Stimulated activated CD8-positive, alpha-beta memory T cell treated with anti-CD3 and anti-CD28 coated beads, Interleukin-4, amount 100 ng/mL, for 1 hour (primary cell): Measurements from ENCODE around the gene HECTD1.
"Not testable (repeated sequence)": the region's sequence is repeated elsewhere in the genome, so short reads cannot be mapped to it uniquely, and the experiment has no call there.

Source experiments
- DNase-seq, 2 donors: peaks; one replicate each; pipeline ENCODE4 v3.0.0-alpha.2; 2020; ENCODE audit warnings: low read depth in 2 of 2, low spot score in 1 of 2

Gene HECTD1

DNA sequence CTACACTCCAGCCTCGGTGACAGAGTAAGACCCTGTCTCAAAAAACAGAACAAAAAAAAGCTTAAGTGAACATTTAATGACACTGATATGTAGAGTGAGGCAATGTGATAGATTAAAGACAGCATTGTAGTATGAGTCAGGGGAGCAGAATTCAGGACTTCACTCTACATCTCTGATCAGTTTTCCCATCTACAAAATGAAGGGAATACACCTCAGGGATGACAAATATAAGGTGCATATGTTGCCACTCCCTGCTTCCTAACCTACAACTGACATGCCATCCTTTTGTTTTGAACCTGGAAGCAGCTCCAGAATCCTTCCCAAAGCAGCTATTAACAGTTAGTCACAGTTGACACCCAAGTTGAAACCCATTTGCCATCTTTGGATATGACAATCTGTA lies 150.6 kb downstream of the HECTD1 start:
- DNase-seq: no peak

DNA sequence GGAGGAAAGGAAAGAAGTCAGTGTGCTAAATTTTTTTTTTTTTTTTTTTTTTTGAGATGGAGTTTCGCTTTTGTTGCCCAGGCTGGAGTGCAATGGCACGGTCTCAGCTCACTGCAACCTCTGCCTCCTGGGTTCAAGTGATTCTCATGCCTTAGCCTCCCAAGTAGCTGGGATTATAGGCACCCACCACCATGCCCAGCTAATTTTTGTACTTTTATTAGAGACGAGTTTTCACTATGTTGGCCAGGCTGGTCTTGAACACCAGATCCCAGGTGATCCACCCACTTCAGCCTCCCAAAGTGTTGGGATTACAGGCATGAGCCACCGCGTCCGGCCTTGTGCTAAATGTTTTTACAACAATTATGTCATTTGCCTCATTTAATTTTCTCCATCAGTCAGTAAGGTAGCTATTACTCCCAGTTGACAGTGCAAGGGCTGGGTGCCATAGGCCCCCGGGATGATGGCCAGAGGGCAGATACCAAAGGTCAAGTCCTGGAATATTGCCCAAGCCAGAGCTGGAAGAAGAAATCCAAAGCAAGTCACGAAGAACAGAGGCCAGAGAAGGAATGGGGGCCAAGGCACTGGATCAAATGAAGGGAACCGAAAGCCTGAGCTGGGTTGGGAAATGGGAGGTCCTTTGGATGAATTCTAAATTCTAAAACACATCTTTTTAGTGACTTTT lies 154.5 kb downstream of the HECTD1 start:
- DNase-seq: not testable (repeated sequence)

GRCh38 chr14:31051511-31051910 lies 156.1 kb downstream of the HECTD1 start:
- DNase-seq: no peak

GRCh38 chr14:31051023-31051422 lies 156.6 kb downstream of the HECTD1 start:
- DNase-seq: no peak
